Loucy (cell line): Measurements from ENCODE around the gene IMPG1.

Source experiments
- EZH2phosphoT487 ChIP-seq: fragments of 200-600 bp; IDR thresholded peaks from 2 replicates; pipeline ENCODE4 v1.6.1; 2018; ENCODE audit warnings: antibody characterized with exemption, mild to moderate bottlenecking, moderate library complexity, borderline replicate concordance
- TF ChIP-seq, protein P1 (sequence below): fragments of 200-600 bp; sonication (generic); conservative IDR thresholded peaks from 2 replicates; pipeline ENCODE4 v1.5.1; 2014; ENCODE audit warnings: mild to moderate bottlenecking, antibody characterized with exemption, low read length

DNA sequence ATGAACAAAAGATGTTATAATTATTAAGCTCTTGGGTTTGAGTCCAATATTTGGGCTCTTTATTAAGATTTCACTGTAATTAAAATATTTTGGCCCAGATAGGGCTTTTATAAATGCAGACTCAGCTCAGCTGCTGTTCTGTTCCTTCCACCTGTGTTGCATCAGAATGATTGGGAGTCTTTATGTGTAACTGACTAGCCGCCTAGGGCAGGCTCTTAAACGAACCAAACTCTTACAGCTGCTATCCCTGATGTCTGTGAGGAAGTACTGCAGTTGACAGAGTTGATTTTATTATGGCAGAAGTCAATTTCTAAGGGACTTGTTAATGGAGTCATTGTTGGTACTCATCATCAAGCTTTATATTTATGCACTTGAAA is 178.7 kb downstream of the IMPG1 start:
- TF ChIP-seq, protein P1, sequence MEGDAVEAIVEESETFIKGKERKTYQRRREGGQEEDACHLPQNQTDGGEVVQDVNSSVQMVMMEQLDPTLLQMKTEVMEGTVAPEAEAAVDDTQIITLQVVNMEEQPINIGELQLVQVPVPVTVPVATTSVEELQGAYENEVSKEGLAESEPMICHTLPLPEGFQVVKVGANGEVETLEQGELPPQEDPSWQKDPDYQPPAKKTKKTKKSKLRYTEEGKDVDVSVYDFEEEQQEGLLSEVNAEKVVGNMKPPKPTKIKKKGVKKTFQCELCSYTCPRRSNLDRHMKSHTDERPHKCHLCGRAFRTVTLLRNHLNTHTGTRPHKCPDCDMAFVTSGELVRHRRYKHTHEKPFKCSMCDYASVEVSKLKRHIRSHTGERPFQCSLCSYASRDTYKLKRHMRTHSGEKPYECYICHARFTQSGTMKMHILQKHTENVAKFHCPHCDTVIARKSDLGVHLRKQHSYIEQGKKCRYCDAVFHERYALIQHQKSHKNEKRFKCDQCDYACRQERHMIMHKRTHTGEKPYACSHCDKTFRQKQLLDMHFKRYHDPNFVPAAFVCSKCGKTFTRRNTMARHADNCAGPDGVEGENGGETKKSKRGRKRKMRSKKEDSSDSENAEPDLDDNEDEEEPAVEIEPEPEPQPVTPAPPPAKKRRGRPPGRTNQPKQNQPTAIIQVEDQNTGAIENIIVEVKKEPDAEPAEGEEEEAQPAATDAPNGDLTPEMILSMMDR: no peak
- TF ChIP-seq EZH2phosphoT487: no peak
